HL-60 (cell line): Measurements from ENCODE around the gene TBC1D5.

ENCODE experiments used
- POLR2AphosphoS5 ChIP-seq: IDR thresholded peaks from 2 replicates; pipeline ENCODE4 v1.6.1; 2012; ENCODE audit warnings: low read depth
- TF ChIP-seq, protein P1 (sequence below): IDR thresholded peaks from one replicate; pipeline ENCODE4 v1.5.1; 2011; ENCODE audit warnings: low read length, control low read depth, inconsistent platforms; ENCODE audit not compliant: insufficient read depth

DNA sequence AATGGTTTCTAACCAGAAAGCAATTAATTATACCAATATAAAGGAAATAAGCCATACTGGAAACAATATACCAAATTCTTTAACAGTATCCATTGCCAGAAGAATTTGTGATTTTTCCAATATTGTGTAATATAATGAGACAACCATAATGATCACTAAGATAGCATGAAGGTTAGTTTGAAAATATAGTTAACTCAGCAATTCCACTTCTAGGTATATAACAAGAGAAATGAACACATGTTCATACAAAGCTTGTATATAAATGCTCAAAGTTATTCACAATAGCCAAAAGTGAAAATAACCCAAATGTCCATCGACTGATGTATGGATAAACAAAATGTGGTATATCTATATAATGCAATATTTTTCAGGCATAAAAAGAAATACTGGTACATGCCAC, 369.1 kb downstream of the TBC1D5 start:
- no peak for TF ChIP-seq POLR2AphosphoS5
- TF ChIP-seq, protein P1, sequence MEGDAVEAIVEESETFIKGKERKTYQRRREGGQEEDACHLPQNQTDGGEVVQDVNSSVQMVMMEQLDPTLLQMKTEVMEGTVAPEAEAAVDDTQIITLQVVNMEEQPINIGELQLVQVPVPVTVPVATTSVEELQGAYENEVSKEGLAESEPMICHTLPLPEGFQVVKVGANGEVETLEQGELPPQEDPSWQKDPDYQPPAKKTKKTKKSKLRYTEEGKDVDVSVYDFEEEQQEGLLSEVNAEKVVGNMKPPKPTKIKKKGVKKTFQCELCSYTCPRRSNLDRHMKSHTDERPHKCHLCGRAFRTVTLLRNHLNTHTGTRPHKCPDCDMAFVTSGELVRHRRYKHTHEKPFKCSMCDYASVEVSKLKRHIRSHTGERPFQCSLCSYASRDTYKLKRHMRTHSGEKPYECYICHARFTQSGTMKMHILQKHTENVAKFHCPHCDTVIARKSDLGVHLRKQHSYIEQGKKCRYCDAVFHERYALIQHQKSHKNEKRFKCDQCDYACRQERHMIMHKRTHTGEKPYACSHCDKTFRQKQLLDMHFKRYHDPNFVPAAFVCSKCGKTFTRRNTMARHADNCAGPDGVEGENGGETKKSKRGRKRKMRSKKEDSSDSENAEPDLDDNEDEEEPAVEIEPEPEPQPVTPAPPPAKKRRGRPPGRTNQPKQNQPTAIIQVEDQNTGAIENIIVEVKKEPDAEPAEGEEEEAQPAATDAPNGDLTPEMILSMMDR: no peak
